ENCODE results near the gene NF1. TPM values are rescaled to one million over a fixed set of nuclear protein-coding genes. Genes with fewer than 3 reads are reported as not detected.

NF1 gene
- total RNA-seq, 1 donor from 2014 or later: 58.7 TPM

- no peak overlapping the region for H3K27ac ChIP-seq
- no peak overlapping the region for H3K4me3 ChIP-seq
- H3K9me3 ChIP-seq: no peaks in the 10 kb centered on the region
- DNase-seq (ENCODE audit: extremely low spot score in 2 of 2): no peak
- no peaks in the 10 kb centered on the region for H3K4me1 ChIP-seq
- intact Hi-C loops (cut with DNase I): no loop called here
- H3K27me3 ChIP-seq: no peaks in the 10 kb centered on the region
- TF ChIP-seq POLR2A (IDR thresholded peaks at IDR 0.05) (no peak), CTCF (IDR thresholded peaks at IDR 0.05) (no peak), POLR2AphosphoS5 (IDR thresholded peaks at IDR 0.05; ENCODE audit: insufficient read depth in 1 of 2, low read depth in 1 of 2) (no peak)
- no peaks in the 10 kb centered on the region for H3K36me3 ChIP-seq
Measured at GRCh38 chr17:31113939-31114338, 19.2 kb downstream of the NF1 start.

- TF ChIP-seq CTCF (IDR thresholded peaks at IDR 0.05): no peak
- no peak for TF ChIP-seq POLR2A (IDR thresholded peaks at IDR 0.05)
- no peak for TF ChIP-seq POLR2AphosphoS5 (IDR thresholded peaks at IDR 0.05; ENCODE audit: insufficient read depth in 1 of 2, low read depth in 1 of 2)
- H3K4me1 ChIP-seq: no peaks in the 10 kb centered on the region
- no peak overlapping the region for H3K4me3 ChIP-seq
- no peaks in the 10 kb centered on the region for H3K9me3 ChIP-seq
- H3K27ac ChIP-seq: no peak overlapping the region
- intact Hi-C loops (cut with DNase I): no loop called here
- no peaks in the 10 kb centered on the region for H3K36me3 ChIP-seq
- no peaks in the 10 kb centered on the region for H3K27me3 ChIP-seq
- DNase-seq (ENCODE audit: extremely low spot score in 2 of 2): no peak
Measured at GRCh38 chr17:31114956-31115555, 20.3 kb downstream of the NF1 start.

- TF ChIP-seq CTCF (IDR thresholded peaks at IDR 0.05) (no peak), POLR2A (IDR thresholded peaks at IDR 0.05) (no peak), POLR2AphosphoS5 (IDR thresholded peaks at IDR 0.05; ENCODE audit: insufficient read depth in 1 of 2, low read depth in 1 of 2) (no peak)
- no peaks in the 10 kb centered on the region for H3K36me3 ChIP-seq
- no peaks in the 10 kb centered on the region for H3K9me3 ChIP-seq
- DNase-seq (ENCODE audit: extremely low spot score in 2 of 2): no peak
- no peaks in the 10 kb centered on the region for H3K4me1 ChIP-seq
- intact Hi-C loops (cut with DNase I): no loop called here
- no peak overlapping the region for H3K4me3 ChIP-seq
- H3K27me3 ChIP-seq: no peaks in the 10 kb centered on the region
- no peak overlapping the region for H3K27ac ChIP-seq
Measured at GRCh38 chr17:31116167-31116566, 21.4 kb downstream of the NF1 start.

- H3K4me3 ChIP-seq: no peak overlapping the region
- no peaks in the 10 kb centered on the region for H3K27me3 ChIP-seq
- no peak overlapping the region for H3K27ac ChIP-seq
- no peak for TF ChIP-seq POLR2A (IDR thresholded peaks at IDR 0.05)
- no peak for TF ChIP-seq POLR2AphosphoS5 (IDR thresholded peaks at IDR 0.05; ENCODE audit: insufficient read depth in 1 of 2, low read depth in 1 of 2)
- TF ChIP-seq CTCF (IDR thresholded peaks at IDR 0.05): no peak
- no peak for DNase-seq (ENCODE audit: extremely low spot score in 2 of 2)
- H3K36me3 ChIP-seq: no peaks in the 10 kb centered on the region
- intact Hi-C loops (cut with DNase I): no loop called here
- H3K4me1 ChIP-seq: no peaks in the 10 kb centered on the region
- H3K9me3 ChIP-seq: no peaks in the 10 kb centered on the region
Measured at GRCh38 chr17:31122746-31123145, 28.0 kb downstream of the NF1 start.

GRCh38 chr17:31126318-31126717 lies 31.5 kb downstream of the NF1 start:
- Histone ChIP-seq H3K4me1 (peaks cover 3% of the 10 kb centered on the region), H3K36me3 (no peaks in the 10 kb centered on the region), H3K27ac (no peak overlapping the region), H3K27me3 (no peaks in the 10 kb centered on the region), H3K4me3 (no peak overlapping the region), H3K9me3 (no peaks in the 10 kb centered on the region)
- no peak for DNase-seq (ENCODE audit: extremely low spot score in 2 of 2)
- intact Hi-C loops (cut with DNase I): no loop called here
- TF ChIP-seq POLR2AphosphoS5 (IDR thresholded peaks at IDR 0.05; ENCODE audit: insufficient read depth in 1 of 2, low read depth in 1 of 2) (no peak), CTCF (IDR thresholded peaks at IDR 0.05) (no peak), POLR2A (IDR thresholded peaks at IDR 0.05) (no peak)
